CD4-positive, alpha-beta T cell (primary cell): Measurements from ENCODE around the gene IGF1R. TPM values are rescaled to one million over a fixed set of nuclear protein-coding genes. Genes with fewer than 3 reads are reported as not detected.

Experiments
- ATAC-seq: fragments of 200-7000 bp; cut with Tn5 transposase; one replicate; pipeline ENCODE4 v1.10.0; 2022; ENCODE audit warnings: mild to moderate bottlenecking; ENCODE audit not compliant: poor library complexity
- CTCF ChIA-PET: fragments of 350-600 bp; sonication (Branson Sonifier 250); formaldehyde crosslinking; loops from one replicate; lab custom pipeline; 2021; ENCODE audit warnings: antibody characterized with exemption, inconsistent platforms; lab: Charles Lee
- POLR2A ChIA-PET: fragments of 350-600 bp; sonication (Branson Sonifier 250); formaldehyde crosslinking; loops from one replicate; lab custom pipeline; 2021; ENCODE audit warnings: antibody characterized with exemption, inconsistent platforms; lab: Charles Lee
- DNase-seq, 14 experiments: peaks; one replicate each; pipeline ENCODE4 v3.0.0-alpha.2; 2013 to 2020; ENCODE audit warnings: mixed read lengths in 2 of 14
- H3K27ac ChIP-seq, 2 donors: one replicate each; pipeline versions ENCODE4 v1.5.1 to v1.7.0; 2013; ENCODE audit warnings: low read length in 2 of 2, low read depth in 1 of 2, mild to moderate bottlenecking in 1 of 2
- H3K27me3 ChIP-seq, 2 experiments: 1 replicate in 1 of 2; 2 replicates in 1 of 2; pipeline versions ENCODE4 v1.6.1 to v1.7.0; 2013; ENCODE audit warnings: low read length in 2 of 2, control low read depth in 1 of 2, mild to moderate bottlenecking in 1 of 2, moderate library complexity in 1 of 2; ENCODE audit not compliant: insufficient read depth in 2 of 2, control insufficient read depth in 1 of 2
- H3K36me3 ChIP-seq: one replicate; pipeline ENCODE4 v1.6.1; 2013; ENCODE audit warnings: low read length, control low read depth; ENCODE audit not compliant: insufficient read depth
- H3K4me1 ChIP-seq: one replicate; pipeline ENCODE4 v1.6.1; 2013; ENCODE audit warnings: low read length, control low read depth; ENCODE audit not compliant: insufficient read depth
- H3K4me3 ChIP-seq: one replicate; pipeline ENCODE4 v1.5.1; 2013; ENCODE audit warnings: mild to moderate bottlenecking, low read length, moderate library complexity
- H3K9me3 ChIP-seq, 2 experiments: 1 replicate in 1 of 2; 2 replicates in 1 of 2; pipeline versions ENCODE4 v1.6.1 to v1.7.0; 2013; ENCODE audit warnings: low read length in 2 of 2, mild to moderate bottlenecking in 2 of 2, control low read depth in 1 of 2, moderate library complexity in 1 of 2; ENCODE audit not compliant: control insufficient read depth in 1 of 2, insufficient read depth in 1 of 2
- H3K27ac Mint-ChIP-seq: one replicate; pipeline ENCODE4 v1.8.0; 2020; ENCODE audit warnings: mixed read lengths
- H3K27me3 Mint-ChIP-seq: one replicate; pipeline ENCODE4 v1.8.0; 2021; ENCODE audit warnings: mixed read lengths
- H3K36me3 Mint-ChIP-seq: one replicate; pipeline ENCODE4 v1.8.0; 2021; ENCODE audit warnings: low read depth, mixed read lengths
- H3K4me1 Mint-ChIP-seq: one replicate; pipeline ENCODE4 v1.8.0; 2021; ENCODE audit warnings: low read depth, mixed read lengths
- H3K4me3 Mint-ChIP-seq: one replicate; pipeline ENCODE4 v1.8.0; 2020; ENCODE audit warnings: mild to moderate bottlenecking, mixed read lengths
- H3K9me3 Mint-ChIP-seq: one replicate; pipeline ENCODE4 v1.8.0; 2020; ENCODE audit warnings: mixed read lengths
- intact Hi-C, 2 experiments: fragments of 100-400 bp; cut with DNase I in 1 of 2; cut with micrococcal nuclease in 1 of 2; formaldehyde crosslinking; loops; one replicate each; pipeline versions ENCODE4 v1.15.1 to v1.9.0; 2023 to 2025; cut with DNase I, micrococcal nuclease
- total RNA-seq, 174 experiments: library from RNA in 2 of 174; stranded (reverse) in 2 of 174; gene quantifications; one replicate each; pipeline ENCODE4 v1.2.3 and lab custom pipeline; 2021 to 2026
- TF ChIP-seq, protein P1 (sequence below): fragments of 200-600 bp; IDR thresholded peaks from one replicate; pipeline ENCODE4 v1.8.0; 2022; ENCODE audit warnings: antibody characterized with exemption, mild to moderate bottlenecking

Gene IGF1R
- total RNA-seq, 2 experiments from 2014 or later: 39.2 to 40.3 TPM

DNA sequence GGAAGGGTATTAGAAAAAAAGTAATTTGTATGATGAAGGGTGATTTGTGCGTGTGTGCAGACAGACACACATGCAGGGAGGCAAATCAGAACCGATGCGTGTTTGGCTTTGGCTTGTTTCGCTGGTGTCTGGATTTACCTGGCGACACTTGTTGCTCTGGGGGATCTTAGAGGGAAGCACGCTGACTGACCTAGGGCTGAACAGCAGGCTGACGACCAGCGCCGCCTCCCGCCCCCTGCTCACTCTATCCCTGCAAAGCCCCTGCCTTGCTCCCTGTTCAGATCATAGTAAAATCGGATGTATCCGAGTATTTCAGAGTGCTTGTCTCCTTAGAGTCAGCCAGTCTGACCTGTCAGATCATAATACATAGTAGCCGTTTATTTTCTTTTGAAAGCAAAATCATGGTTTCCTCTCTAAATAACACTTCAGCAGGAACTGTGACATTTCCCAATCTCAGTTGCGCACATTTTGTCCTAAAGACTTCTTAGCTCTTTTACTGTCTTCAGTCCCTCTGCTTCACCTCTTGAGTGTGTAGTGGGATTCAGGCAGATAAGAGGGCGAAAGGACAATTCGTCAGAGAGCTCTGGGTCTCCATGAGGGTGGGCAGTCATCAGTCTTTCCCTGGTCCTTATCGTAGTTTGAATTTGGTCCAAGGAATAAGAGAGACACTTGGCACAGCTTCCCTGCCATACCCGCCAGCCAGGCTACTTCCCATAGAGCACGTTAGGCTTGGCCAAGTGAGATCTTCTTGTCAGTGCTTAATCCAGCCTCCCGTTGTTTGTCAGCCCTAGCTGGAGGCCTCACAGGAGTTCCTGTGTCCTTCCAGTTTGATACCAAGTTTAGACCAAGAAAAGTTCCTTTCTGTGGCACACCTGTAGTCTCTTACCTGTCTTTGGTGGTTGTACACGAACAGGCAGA lies 261.9 kb downstream of the IGF1R start:
- no peak for ATAC-seq
- POLR2A ChIA-PET: no interaction called here
- no peaks in the 10 kb centered on the region for H3K27me3 Mint-ChIP-seq

GRCh38 chr15:98914626-98915025 lies 266.3 kb downstream of the IGF1R start:
- H3K27ac Mint-ChIP-seq: no peak overlapping the region
- Histone ChIP-seq H3K9me3 (no peaks in the 10 kb centered on the region), H3K4me3 (no peak overlapping the region), H3K4me1 (no peaks in the 10 kb centered on the region), H3K27ac (no peak overlapping the region), H3K36me3 (peaks cover 36% of the 10 kb centered on the region), H3K27me3 (no peaks in the 10 kb centered on the region)
- no peak overlapping the region for H3K4me3 Mint-ChIP-seq
- no peaks in the 10 kb centered on the region for H3K27me3 Mint-ChIP-seq
- intact Hi-C loops: no loop called here
- no peaks in the 10 kb centered on the region for H3K9me3 Mint-ChIP-seq
- no peak for DNase-seq
- TF ChIP-seq, protein P1, sequence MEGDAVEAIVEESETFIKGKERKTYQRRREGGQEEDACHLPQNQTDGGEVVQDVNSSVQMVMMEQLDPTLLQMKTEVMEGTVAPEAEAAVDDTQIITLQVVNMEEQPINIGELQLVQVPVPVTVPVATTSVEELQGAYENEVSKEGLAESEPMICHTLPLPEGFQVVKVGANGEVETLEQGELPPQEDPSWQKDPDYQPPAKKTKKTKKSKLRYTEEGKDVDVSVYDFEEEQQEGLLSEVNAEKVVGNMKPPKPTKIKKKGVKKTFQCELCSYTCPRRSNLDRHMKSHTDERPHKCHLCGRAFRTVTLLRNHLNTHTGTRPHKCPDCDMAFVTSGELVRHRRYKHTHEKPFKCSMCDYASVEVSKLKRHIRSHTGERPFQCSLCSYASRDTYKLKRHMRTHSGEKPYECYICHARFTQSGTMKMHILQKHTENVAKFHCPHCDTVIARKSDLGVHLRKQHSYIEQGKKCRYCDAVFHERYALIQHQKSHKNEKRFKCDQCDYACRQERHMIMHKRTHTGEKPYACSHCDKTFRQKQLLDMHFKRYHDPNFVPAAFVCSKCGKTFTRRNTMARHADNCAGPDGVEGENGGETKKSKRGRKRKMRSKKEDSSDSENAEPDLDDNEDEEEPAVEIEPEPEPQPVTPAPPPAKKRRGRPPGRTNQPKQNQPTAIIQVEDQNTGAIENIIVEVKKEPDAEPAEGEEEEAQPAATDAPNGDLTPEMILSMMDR: no peak
- peaks cover 83% of the 10 kb centered on the region for H3K36me3 Mint-ChIP-seq
- CTCF ChIA-PET: no interaction called here
- POLR2A ChIA-PET: no interaction called here
- ATAC-seq: no peak
- H3K4me1 Mint-ChIP-seq: peaks cover 6% of the 10 kb centered on the region

More for the DNA sequence above, 261.9 kb downstream of the IGF1R start:
- no peak overlapping the region for H3K27ac ChIP-seq
- no peak overlapping the region for H3K4me3 Mint-ChIP-seq
- no peak for DNase-seq
- H3K9me3 ChIP-seq: no peaks in the 10 kb centered on the region
- no peaks in the 10 kb centered on the region for H3K27me3 ChIP-seq
- H3K36me3 Mint-ChIP-seq: peaks cover 78% of the 10 kb centered on the region
- H3K4me1 Mint-ChIP-seq: no peaks in the 10 kb centered on the region
- intact Hi-C loops: no loop called here
- peaks cover 28% of the 10 kb centered on the region for H3K36me3 ChIP-seq
- H3K27ac Mint-ChIP-seq: no peak overlapping the region
- no peaks in the 10 kb centered on the region for H3K4me1 ChIP-seq
- no peaks in the 10 kb centered on the region for H3K9me3 Mint-ChIP-seq
- TF ChIP-seq, protein P1: no peak
- no peak overlapping the region for H3K4me3 ChIP-seq
- CTCF ChIA-PET: no interaction called here

DNA sequence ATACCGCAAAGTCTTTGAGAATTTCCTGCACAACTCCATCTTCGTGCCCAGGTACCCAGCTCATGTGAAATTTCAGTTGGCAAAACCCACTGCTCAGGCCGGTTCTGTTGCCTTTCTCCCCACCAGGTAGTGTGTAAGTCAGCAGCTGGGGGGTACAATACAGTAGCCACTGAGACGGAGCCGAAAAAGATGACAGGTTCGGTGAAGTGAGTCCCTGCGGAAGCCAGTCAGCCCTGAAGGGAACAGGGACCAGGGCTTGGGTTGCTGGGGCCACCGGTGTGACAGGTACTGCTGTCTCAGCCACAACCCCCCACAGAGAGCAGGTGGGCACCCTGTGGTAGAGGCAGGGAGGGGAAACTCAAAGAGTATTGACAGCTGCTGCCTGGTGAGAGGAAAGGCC lies 268.5 kb downstream of the IGF1R start:
- peaks cover 83% of the 10 kb centered on the region for H3K36me3 Mint-ChIP-seq
- DNase-seq (no peak), ATAC-seq (no peak)
- H3K9me3 ChIP-seq: no peaks in the 10 kb centered on the region
- no peaks in the 10 kb centered on the region for H3K9me3 Mint-ChIP-seq
- H3K36me3 ChIP-seq: peaks cover 30% of the 10 kb centered on the region
- H3K4me3 Mint-ChIP-seq: no peak overlapping the region
- H3K27ac ChIP-seq: no peak overlapping the region
- TF ChIP-seq, protein P1: no peak
- no peak overlapping the region for H3K27ac Mint-ChIP-seq
- no peak overlapping the region for H3K4me3 ChIP-seq
- H3K27me3 Mint-ChIP-seq: no peaks in the 10 kb centered on the region
- H3K4me1 Mint-ChIP-seq: peaks cover 14% of the 10 kb centered on the region
- CTCF ChIA-PET: no interaction called here
- no peaks in the 10 kb centered on the region for H3K27me3 ChIP-seq
- intact Hi-C loops: no loop called here
- no peaks in the 10 kb centered on the region for H3K4me1 ChIP-seq
- POLR2A ChIA-PET: no interaction called here
